ENCODE measurements around the gene KCNMB1.

DNA sequence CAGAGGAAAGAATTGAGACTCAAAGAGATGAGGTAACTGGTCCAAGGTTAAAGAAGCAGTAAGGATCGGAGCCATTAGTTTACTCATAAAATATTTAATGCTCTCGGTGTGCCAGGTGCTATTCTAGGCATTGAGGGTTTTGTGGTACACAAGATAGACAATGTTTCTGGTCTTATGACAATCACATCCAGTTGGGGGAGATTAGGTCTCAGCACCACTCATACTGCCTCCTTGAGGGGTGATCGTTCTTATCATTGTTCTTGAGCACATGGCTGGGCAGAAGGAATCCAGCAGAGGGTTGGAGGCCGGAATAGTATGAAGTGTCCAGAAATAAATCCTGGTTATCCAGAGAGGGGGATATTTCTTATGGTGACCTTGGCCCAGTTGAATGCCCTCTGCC is 50.9 kb downstream of the KCNMB1 start:
- no peak for TF ChIP-seq CTCF (IDR thresholded peaks at IDR 0.05)
- TF ChIP-seq EZH2 (IDR thresholded peaks at IDR 0.05; ENCODE audit: borderline replicate concordance, insufficient read depth, low read depth, low read length, poor library complexity, severe bottlenecking) = no peak

All from B cell (primary cell).